Measurements from ENCODE around the gene NF1. TPM values are rescaled to one million over a fixed set of nuclear protein-coding genes. Genes with fewer than 3 reads are reported as not detected.
"Not testable (repeated sequence)": the region's sequence is repeated elsewhere in the genome, so short reads cannot be mapped to it uniquely, and the experiment has no call there.

NF1 gene
- total RNA-seq, 1 experiment from 2014 or later: 16.4 TPM

GRCh38 chr17:31378638-31379037 is 283.9 kb downstream of the NF1 start:
- TF ChIP-seq EZH2 (IDR thresholded peaks at IDR 0.05; ENCODE audit: low read length, unreplicated experiment): no peak
- TF ChIP-seq EZH2phosphoT487 (IDR thresholded peaks at IDR 0.05; ENCODE audit: borderline replicate concordance, low read length): no peak
- Histone ChIP-seq H3K9me3 (ENCODE audit: low read length) (no peaks in the 10 kb centered on the region), H3K4me2 (ENCODE audit: low read length) (no peak overlapping the region), H3K27ac (ENCODE audit: low read length) (no peak overlapping the region), H3K9me2 (replicated peaks; ENCODE audit: low read length) (no peaks in the 10 kb centered on the region), H3K9ac (ENCODE audit: low read length) (no peak overlapping the region), H4K20me1 (ENCODE audit: low read length) (no peaks in the 10 kb centered on the region), H3K27me3 (ENCODE audit: low read length) (no peaks in the 10 kb centered on the region), H3F3A (ENCODE audit: low read length, unreplicated experiment) (no peaks in the 10 kb centered on the region), H2AFZ (ENCODE audit: low read length) (no peak overlapping the region), H3K79me2 (ENCODE audit: low read length) (no peaks in the 10 kb centered on the region), H3K36me3 (ENCODE audit: low read depth, low read length) (no peaks in the 10 kb centered on the region), H3K4me3 (ENCODE audit: low read length) (no peak overlapping the region), H3K4me1 (ENCODE audit: insufficient read depth, low read length) (no peaks in the 10 kb centered on the region)
- no peak for DNase-seq
- intact Hi-C loops (cut with micrococcal nuclease): no loop called here
- ChIA-PET POLR2A (ENCODE audit: unreplicated experiment) (no interaction called here), CTCF (no interaction called here)
- no peak for ATAC-seq
- BruUV-seq (replicated peaks): no TSS peak

GRCh38 chr17:31379597-31380205 is 284.9 kb downstream of the NF1 start:
- no peak for TF ChIP-seq EZH2phosphoT487 (IDR thresholded peaks at IDR 0.05; ENCODE audit: borderline replicate concordance, low read length)
- no peak for TF ChIP-seq CTCF (conservative IDR thresholded peaks at IDR 0.05; ENCODE audit: low read depth, low read length)
- TF ChIP-seq EZH2 (IDR thresholded peaks at IDR 0.05; ENCODE audit: low read length, unreplicated experiment): no peak
- ChIA-PET POLR2A (ENCODE audit: unreplicated experiment) (no interaction called here), CTCF (no interaction called here)
- Histone ChIP-seq H3K4me2 (ENCODE audit: low read length) (no peak overlapping the region), H3K27ac (ENCODE audit: low read length) (no peak overlapping the region), H3K9me2 (replicated peaks; ENCODE audit: low read length) (no peaks in the 10 kb centered on the region), H3K9me3 (ENCODE audit: low read length) (no peaks in the 10 kb centered on the region), H3K4me3 (ENCODE audit: low read length) (no peak overlapping the region), H4K20me1 (ENCODE audit: low read length) (no peaks in the 10 kb centered on the region), H3K4me1 (ENCODE audit: insufficient read depth, low read length) (no peaks in the 10 kb centered on the region), H3F3A (ENCODE audit: low read length, unreplicated experiment) (no peaks in the 10 kb centered on the region), H3K79me2 (ENCODE audit: low read length) (no peaks in the 10 kb centered on the region), H3K27me3 (ENCODE audit: low read length) (no peaks in the 10 kb centered on the region), H3K36me3 (ENCODE audit: low read depth, low read length) (no peaks in the 10 kb centered on the region), H2AFZ (ENCODE audit: low read length) (no peak overlapping the region), H3K9ac (ENCODE audit: low read length) (no peak overlapping the region)
- no peak for DNase-seq
- BruUV-seq (replicated peaks): no TSS peak
- ATAC-seq: no peak
- intact Hi-C loops (cut with micrococcal nuclease): no loop called here

DNA sequence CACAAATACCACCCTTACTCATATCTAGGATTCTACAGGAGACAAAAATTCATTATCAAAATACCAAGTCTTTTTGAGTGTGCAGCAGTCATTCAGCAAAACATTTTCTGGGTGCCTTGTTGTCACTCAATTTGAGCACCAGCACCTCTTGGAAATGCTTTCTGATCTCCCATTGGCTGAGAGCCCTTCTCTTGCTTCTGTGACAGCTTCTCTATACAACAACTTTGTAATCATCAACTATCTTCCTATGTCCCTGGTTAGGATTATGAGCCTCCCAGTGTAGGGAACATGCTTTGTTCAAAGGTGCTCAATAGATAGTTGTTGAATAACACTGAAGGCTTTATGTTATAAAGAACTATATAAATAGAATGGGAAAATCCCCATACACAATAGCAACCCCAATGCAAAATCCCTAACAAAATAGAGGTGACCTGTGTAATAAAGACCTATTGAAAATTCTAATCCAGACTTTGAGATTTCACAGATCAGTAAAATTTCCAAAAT is 286.4 kb downstream of the NF1 start:
- Histone ChIP-seq H3F3A (ENCODE audit: low read length, unreplicated experiment) (no peaks in the 10 kb centered on the region), H4K20me1 (ENCODE audit: low read length) (no peaks in the 10 kb centered on the region), H3K4me2 (ENCODE audit: low read length) (no peak overlapping the region), H3K9ac (ENCODE audit: low read length) (no peak overlapping the region), H3K9me3 (ENCODE audit: low read length) (no peaks in the 10 kb centered on the region), H3K9me2 (replicated peaks; ENCODE audit: low read length) (no peaks in the 10 kb centered on the region), H3K4me1 (ENCODE audit: insufficient read depth, low read length) (no peaks in the 10 kb centered on the region), H3K4me3 (ENCODE audit: low read length) (no peak overlapping the region), H3K79me2 (ENCODE audit: low read length) (no peaks in the 10 kb centered on the region), H3K27ac (ENCODE audit: low read length) (no peak overlapping the region), H3K36me3 (ENCODE audit: low read depth, low read length) (no peaks in the 10 kb centered on the region), H3K27me3 (ENCODE audit: low read length) (no peaks in the 10 kb centered on the region), H2AFZ (ENCODE audit: low read length) (no peak overlapping the region)
- POLR2A ChIA-PET (ENCODE audit: unreplicated experiment): no interaction called here
- ATAC-seq (no peak), DNase-seq (no peak)
- intact Hi-C loops (cut with micrococcal nuclease): no loop called here
- BruUV-seq (replicated peaks): no TSS peak
- CTCF ChIA-PET: no interaction called here
- TF ChIP-seq EZH2phosphoT487 (IDR thresholded peaks at IDR 0.05; ENCODE audit: borderline replicate concordance, low read length): no peak
- no peak for TF ChIP-seq EZH2 (IDR thresholded peaks at IDR 0.05; ENCODE audit: low read length, unreplicated experiment)
- no peak for TF ChIP-seq CTCF (conservative IDR thresholded peaks at IDR 0.05; ENCODE audit: low read depth, low read length)

- DNase-seq; H3K4me2 ChIP-seq (ENCODE audit: low read length); H3K27me3 ChIP-seq (ENCODE audit: low read length); H3F3A ChIP-seq (ENCODE audit: low read length, unreplicated experiment); H3K36me3 ChIP-seq (ENCODE audit: low read depth, low read length); intact Hi-C loops (cut with micrococcal nuclease); H3K27ac ChIP-seq (ENCODE audit: low read length); ATAC-seq; H2AFZ ChIP-seq (ENCODE audit: low read length); H3K79me2 ChIP-seq (ENCODE audit: low read length); H3K9me3 ChIP-seq (ENCODE audit: low read length); H3K4me1 ChIP-seq (ENCODE audit: insufficient read depth, low read length); CTCF ChIA-PET; H4K20me1 ChIP-seq (ENCODE audit: low read length); H3K9ac ChIP-seq (ENCODE audit: low read length); H3K9me2 ChIP-seq (replicated peaks; ENCODE audit: low read length); H3K4me3 ChIP-seq (ENCODE audit: low read length); POLR2A ChIA-PET (ENCODE audit: unreplicated experiment); BruUV-seq (replicated peaks): not testable (repeated sequence)
These were observed 288.0 kb downstream of the NF1 start for GRCh38 chr17:31382668-31383275.

DNA sequence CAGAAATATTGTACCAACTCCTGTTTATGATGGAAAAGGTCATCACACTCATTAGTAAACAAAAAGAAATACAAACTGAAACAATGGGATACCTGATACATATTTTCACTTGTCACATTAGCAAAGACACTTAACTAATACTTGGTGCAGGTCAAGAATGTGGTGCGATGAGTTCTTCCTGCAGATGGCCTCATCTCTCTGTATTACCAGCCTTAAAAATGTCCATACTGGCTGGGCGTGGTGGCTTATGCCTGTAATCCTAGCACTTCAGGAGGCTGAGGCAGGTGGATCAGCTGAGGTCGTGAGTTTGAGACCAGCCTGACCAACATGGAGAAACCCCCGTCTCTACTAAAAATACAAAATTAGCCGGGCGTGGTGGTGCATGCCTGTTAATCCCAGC is 288.7 kb downstream of the NF1 start:
- H3K27me3 ChIP-seq (ENCODE audit: low read length); H3K4me2 ChIP-seq (ENCODE audit: low read length); H3K4me3 ChIP-seq (ENCODE audit: low read length); H3K36me3 ChIP-seq (ENCODE audit: low read depth, low read length); ATAC-seq; intact Hi-C loops (cut with micrococcal nuclease); H3K79me2 ChIP-seq (ENCODE audit: low read length); H3K9me3 ChIP-seq (ENCODE audit: low read length); H3F3A ChIP-seq (ENCODE audit: low read length, unreplicated experiment); H3K27ac ChIP-seq (ENCODE audit: low read length); H3K4me1 ChIP-seq (ENCODE audit: insufficient read depth, low read length); DNase-seq; POLR2A ChIA-PET (ENCODE audit: unreplicated experiment); BruUV-seq (replicated peaks); H4K20me1 ChIP-seq (ENCODE audit: low read length); CTCF ChIA-PET; H3K9ac ChIP-seq (ENCODE audit: low read length); H3K9me2 ChIP-seq (replicated peaks; ENCODE audit: low read length); H2AFZ ChIP-seq (ENCODE audit: low read length): not testable (repeated sequence)

Measured in PC-3 (cell line).